Amniotic stem cell (primary cell): ENCODE results near the gene ADAM33.

Source experiments
- DNase-seq: peaks from one replicate; lab custom pipeline; 2025; lab: John Stamatoyannopoulos, UW

The ADAM33 gene

GRCh38 chr20:3646067-3646440 is 35.8 kb downstream of the ADAM33 start:
- no peak for DNase-seq

- DNase-seq = no peak
Measured at GRCh38 chr20:3645309-3646066, 36.3 kb downstream of the ADAM33 start.

- DNase-seq = no peak
Measured at GRCh38 chr20:3640259-3640658, 41.6 kb downstream of the ADAM33 start.

- DNase-seq = no peak
Measured at GRCh38 chr20:3635346-3635745, 46.5 kb downstream of the ADAM33 start.

- no peak for DNase-seq
Measured at GRCh38 chr20:3633913-3634478, 47.8 kb downstream of the ADAM33 start.

GRCh38 chr20:3632311-3633004 is 49.4 kb downstream of the ADAM33 start:
- no peak for DNase-seq

GRCh38 chr20:3631534-3631933 is 50.3 kb downstream of the ADAM33 start:
- no peak for DNase-seq

GRCh38 chr20:3630429-3630828 is 51.4 kb downstream of the ADAM33 start:
- no peak for DNase-seq

- DNase-seq = no peak
Measured at GRCh38 chr20:3629893-3630292, 51.9 kb downstream of the ADAM33 start.

GRCh38 chr20:3628502-3629314 is 53.1 kb downstream of the ADAM33 start:
- no peak for DNase-seq

GRCh38 chr20:3627476-3627875 is 54.3 kb downstream of the ADAM33 start:
- no peak for DNase-seq

- no peak for DNase-seq
Measured at GRCh38 chr20:3622406-3622805, 59.4 kb downstream of the ADAM33 start.

GRCh38 chr20:3621111-3621510 is 60.7 kb downstream of the ADAM33 start:
- no peak for DNase-seq
